Fibroblast of the aortic adventitia (primary cell): Measurements from ENCODE around the gene RAB1A. TPM values are rescaled to one million over a fixed set of nuclear protein-coding genes. Genes with fewer than 3 reads are reported as not detected.
A peak's percentile ranks its signal among the peaks of the same experiment; 100 is the strongest.

Source experiments
- DNase-seq: peaks from one replicate; pipeline ENCODE4 v3.0.0-alpha.2; 2010; ENCODE audit warnings: low read depth
- H3K4me3 ChIP-seq: 2 replicates; pipeline ENCODE4 v1.5.1; 2011; ENCODE audit warnings: low read depth, mild to moderate bottlenecking, control low read depth, low read length, moderate library complexity
- CTCF ChIP-seq: IDR thresholded peaks from 2 replicates; pipeline ENCODE4 v1.5.1; 2011; ENCODE audit warnings: mild to moderate bottlenecking, low read length, control low read depth, inconsistent platforms; ENCODE audit not compliant: insufficient read depth
- total RNA-seq: library from RNA; depleted of rRNA; stranded (reverse); fragments of >200 nt; gene quantifications from 2 replicates; pipeline ENCODE4 v1.2.3, GENCODE V29; 2012; ENCODE audit warnings: low replicate concordance

RAB1A gene
- total RNA-seq, 1 donor, result 80.7 TPM

GRCh38 chr2:65061146-65061909 lies 68.6 kb downstream of the RAB1A start:
- no peak for DNase-seq
- TF ChIP-seq CTCF, result no peak
- no peak overlapping the region for H3K4me3 ChIP-seq

GRCh38 chr2:65059071-65059470 lies 70.8 kb downstream of the RAB1A start:
- no peak for DNase-seq
- no peak overlapping the region for H3K4me3 ChIP-seq
- TF ChIP-seq CTCF, result no peak

- peak; percentile 48 for DNase-seq
- peak overlapping the region; percentile 82 for H3K4me3 ChIP-seq
- no peak for TF ChIP-seq CTCF
Measured at GRCh38 chr2:65057391-65058052, 72.4 kb downstream of the RAB1A start.

GRCh38 chr2:65057054-65057375 lies 72.9 kb downstream of the RAB1A start:
- no peak for TF ChIP-seq CTCF
- H3K4me3 ChIP-seq, result peak overlapping the region; percentile 82
- no peak for DNase-seq

DNA sequence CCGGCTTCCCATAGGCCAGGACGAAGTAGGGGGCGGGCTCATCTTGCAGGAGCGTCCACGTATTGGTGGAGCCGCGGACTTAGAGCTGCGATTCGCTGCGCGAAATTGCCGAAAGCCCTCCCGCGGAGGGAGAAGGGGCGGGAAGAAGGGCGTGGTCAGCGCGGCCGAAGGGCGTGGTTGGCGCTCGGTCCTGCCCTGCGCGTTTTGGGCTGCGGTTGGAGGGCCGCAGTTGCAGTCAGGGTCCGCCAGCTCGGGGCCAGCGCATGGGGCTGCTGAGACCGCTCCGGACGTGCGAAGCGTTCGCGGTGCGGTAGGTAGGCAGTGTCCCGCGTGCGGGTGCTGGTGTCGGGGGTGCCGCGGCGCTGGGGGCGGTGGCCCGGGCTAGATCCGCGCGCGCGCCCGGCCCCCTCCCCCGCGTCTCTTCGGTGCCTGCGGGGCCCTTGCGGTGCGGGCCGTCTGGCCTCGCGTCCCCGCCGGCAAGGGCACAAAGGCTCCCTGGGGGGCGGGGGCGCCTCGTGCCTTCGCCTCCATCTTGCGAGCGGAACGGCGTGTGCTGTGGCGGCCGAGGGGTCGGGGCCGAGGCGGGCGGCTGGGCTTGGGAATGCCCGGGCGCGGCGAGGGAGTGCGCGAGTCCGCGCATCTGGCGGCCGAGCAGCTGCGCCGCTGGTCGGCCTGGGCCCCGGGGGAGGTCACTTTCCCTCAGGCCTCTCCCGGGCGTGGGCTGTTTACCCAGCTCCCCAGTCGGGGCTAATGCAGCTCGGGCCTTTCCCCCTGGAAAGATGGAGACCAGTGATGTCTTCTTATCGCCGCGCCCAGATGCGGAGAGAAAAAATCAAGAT lies 73.5 kb downstream of the RAB1A start, which contains the start of gene CEP68:
Gene CEP68, plus strand, starts transcription at position 202 of the 839 bp plus-strand sequence. CDS start 13,029 bp downstream, outside the sequence.
- DNase-seq, result peak; percentile 95
- H3K4me3 ChIP-seq, result peak within 1 kb of the TSS; percentile 82
- TF ChIP-seq CTCF, result no peak

- no peak for DNase-seq
- peak overlapping the region; percentile 82 for H3K4me3 ChIP-seq
- TF ChIP-seq CTCF, result no peak
Measured at GRCh38 chr2:65055422-65056214, 74.3 kb downstream of the RAB1A start.
